IPS DF 19.7 (cell line): ENCODE results near the gene NCKAP5L.
A peak's percentile ranks its signal among the peaks of the same experiment; 100 is the strongest.
"Not testable (repeated sequence)": the region's sequence is repeated elsewhere in the genome, so short reads cannot be mapped to it uniquely, and the experiment has no call there.

Experiments used
- DNase-seq: peaks from one replicate; pipeline ENCODE4 v3.0.0-alpha.2; 2013; ENCODE audit warnings: low read depth, low spot score

Gene NCKAP5L

DNA sequence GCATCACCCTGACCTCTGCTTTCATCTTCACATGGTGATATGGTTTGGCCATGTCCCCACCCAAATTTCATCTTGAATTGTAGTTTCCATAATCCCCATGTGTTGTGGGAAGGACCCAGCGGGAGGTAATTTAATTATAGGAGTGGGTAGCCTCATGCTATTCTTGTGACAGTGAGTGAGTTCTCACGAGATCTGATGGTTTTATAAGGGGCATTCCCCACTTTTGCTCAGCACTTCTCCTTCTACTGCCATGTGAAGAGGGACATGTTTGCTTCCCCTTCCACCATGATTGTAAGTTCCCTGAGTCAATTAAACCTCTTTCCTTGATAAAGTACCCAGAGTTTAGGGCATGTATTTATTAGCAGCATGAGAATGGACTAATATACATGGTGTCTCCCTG lies 48.6 kb downstream of the NCKAP5L start:
- no peak for DNase-seq

DNA sequence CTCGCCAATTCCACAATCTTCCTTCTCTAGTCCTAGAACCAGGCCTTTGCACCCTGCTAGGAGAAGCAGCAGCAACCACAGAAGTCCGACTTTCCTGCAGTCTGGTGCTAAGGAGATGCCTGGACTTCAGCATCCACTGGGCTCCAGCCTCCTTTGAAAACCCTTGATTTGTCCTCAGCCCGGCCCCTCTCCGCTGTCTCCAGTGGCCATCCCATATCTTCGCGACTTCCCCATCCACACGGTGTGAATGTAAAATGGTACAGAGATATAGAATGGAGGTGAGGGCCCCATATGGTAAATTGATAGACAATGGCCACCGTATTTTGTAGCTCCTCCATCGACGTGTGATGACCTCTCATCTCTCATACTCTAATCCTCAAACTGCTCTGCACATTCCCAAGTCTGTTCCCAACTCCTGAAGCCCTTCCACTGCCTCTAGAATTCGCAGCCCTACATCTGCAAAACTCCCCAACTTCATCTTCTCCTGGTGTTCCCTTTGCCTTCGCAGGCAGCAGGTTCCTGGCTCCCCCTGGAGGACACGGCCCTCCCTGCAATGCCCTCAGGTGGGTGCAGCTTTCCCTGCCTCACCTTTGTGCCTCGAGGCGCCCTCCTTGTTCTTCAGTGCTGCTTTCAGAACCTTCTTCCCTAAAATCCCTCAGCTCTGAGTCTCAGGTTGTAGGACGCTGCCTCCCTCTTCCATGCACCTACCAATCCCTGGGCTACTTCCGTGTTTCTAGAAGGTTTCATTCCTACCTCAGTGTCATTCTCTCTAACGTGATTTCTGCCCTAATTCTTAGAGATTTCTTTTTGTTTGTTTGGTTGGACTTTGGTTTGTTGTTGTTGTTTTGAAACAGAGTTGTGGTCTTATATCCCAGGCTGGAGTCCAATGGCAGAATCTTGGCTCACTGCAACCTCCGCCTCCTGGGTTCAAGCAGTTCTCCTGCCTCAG lies 50.1 kb downstream of the NCKAP5L start:
- DNase-seq: peak; percentile 48

DNA sequence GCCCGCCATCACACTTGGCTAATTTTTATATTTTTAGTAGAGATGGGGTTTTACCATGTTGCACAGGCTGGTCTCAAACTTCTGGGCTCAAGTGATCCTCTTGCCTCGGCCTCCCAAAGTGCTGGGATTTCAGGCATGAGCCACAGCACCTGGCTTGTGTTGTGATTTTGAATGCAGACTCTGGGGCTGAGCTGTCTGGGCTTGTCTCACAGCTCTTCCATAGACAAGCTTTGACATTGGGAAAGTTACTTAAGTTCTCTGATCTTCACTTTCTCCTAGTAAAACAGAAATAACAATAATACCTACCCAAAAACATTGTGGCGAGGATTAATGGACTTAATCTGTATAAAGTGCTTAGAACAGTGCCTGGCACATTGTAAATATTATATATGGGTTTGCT lies 50.9 kb downstream of the NCKAP5L start:
- no peak for DNase-seq

DNA sequence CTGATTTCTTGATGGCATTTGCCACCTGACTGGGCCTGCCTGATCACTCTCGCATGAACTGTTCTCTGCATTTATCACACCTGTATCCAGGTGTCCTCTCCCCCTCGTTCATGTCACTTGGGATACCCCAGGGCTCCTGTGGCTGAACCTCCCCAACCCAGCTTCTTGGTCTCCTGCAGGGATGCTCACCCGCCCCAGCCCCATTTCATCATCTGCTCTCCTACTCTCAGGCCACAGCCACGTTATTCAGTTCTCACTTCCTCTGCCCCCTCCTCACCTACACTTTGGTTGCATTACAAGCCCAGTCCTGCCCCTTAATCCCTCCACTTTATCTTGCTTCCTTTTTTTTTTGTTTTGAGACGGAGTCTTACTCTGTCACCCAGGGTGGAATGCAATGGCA lies 51.4 kb downstream of the NCKAP5L start:
- DNase-seq: no peak

DNA sequence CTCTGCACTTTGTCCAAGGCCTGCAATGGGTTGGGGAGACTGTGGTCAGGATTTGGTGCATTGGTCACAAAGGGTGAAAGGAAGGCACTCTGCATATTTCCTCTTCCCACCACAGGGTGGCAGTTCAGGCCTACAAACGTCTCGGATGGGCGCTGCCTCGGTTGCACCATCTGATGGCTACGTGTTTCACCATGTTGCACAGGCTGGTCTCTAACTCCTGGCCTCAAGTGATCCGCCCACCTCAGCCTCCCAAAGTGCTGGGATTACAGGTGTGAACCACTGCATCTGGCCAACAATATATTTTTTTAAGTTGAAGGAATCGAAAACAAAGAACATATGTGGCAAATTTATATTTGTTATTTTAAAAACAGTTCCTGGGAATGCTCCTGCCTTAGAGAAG lies 51.8 kb downstream of the NCKAP5L start:
- DNase-seq: peak; percentile 35

DNA sequence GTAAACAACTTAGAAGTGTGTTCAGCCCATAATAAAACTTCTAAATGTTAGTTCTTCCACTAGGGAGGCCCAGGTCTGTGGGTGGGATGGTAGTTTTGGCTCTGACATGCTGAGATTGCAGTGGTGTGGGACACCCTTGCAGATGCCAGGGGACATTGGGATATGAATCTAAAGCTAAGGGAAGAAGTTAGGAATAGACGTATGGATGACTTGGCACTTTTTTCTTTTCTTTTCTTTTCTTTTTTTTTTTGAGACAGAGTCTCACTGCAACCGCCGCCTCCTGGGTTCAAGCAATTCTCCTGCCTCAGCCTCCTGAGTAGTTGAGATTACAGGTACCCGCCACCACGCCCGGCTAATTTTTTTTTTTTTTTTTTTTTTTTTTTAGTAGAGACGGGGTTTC lies 55.1 kb downstream of the NCKAP5L start:
- not testable (repeated sequence) for DNase-seq

DNA sequence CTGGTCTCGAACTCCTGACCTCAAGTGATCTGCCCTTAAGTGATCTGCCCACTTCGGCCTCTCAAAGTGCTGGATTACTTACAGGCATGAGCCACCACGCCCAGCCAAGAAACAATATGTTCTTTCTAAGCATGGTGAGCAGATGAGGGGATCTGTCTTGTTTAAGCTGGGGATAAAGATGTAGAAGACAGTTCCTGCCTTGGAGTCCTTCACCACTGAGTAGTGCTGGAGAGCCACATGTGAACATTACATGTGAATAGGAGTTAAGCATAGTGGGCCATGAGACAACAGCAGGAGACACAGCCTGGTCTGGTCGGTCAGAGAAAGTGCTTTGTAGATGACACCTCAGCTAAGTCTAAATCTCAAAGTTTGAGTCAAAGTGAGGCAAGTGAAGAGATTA lies 60.9 kb downstream of the NCKAP5L start:
- DNase-seq: no peak

DNA sequence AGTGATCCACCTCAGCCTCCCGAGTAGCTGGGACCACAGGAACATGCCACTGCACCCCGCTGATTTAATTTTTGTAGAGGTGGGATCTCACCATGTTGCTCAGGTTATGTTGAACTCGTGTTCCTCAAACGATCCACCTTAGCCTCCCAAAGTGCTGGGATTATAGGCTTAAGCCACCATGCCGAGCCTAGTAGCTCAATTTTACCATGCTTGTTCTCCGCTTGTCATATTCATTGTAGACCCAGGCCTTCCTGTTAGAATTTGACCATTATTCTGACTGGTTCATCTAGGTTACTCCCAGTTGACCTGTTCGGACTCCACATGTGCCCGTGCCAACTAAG lies 62.1 kb downstream of the NCKAP5L start:
- no peak for DNase-seq

DNA sequence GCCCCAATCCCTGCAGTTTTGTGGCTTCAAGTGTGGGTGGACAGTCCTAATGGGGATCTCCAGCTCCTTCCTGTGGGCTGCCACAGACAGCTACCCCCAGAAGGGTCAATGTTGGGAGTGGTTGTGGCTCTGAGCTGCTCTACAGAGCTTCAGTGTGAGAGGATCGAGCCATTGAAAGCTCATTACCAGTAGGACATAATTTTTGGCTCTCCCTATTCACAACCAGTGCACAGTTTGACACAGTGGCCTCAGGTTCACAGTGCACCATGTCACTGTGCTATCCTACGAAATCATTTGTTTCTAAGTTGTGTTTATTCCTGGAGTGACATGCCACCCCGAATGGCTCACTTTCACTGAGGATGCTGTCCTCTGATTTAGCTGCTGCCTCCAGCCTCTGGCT lies 64.1 kb downstream of the NCKAP5L start:
- DNase-seq: no peak

DNA sequence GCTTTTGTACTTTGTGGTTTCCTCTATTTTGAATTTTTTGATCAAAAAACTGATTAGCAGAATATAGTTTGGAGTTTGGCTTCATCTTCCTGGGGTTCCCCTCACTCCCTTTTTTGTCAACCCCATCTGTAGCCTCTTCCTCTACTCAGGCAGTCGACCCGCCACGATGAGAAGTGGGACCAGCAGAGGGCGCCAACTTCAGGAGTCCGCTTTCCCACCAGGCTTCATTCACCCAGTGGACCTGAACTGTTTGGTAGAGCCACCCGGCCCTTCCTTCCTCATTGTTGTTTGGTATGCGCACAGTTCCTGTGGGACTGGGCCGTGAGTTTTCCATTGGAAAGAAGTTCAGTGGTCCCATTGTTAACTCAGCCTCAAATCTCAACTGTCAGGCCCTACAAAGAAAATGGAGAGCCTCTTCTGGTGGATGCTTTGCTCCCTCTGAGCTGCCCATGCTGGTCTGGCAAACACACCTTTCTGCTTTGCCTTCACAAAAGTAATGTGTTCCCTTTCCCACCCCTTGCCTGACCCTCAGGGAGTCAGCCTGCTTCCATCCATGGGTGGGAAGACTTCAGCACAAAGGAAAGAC lies 65.1 kb downstream of the NCKAP5L start:
- DNase-seq: no peak

DNA sequence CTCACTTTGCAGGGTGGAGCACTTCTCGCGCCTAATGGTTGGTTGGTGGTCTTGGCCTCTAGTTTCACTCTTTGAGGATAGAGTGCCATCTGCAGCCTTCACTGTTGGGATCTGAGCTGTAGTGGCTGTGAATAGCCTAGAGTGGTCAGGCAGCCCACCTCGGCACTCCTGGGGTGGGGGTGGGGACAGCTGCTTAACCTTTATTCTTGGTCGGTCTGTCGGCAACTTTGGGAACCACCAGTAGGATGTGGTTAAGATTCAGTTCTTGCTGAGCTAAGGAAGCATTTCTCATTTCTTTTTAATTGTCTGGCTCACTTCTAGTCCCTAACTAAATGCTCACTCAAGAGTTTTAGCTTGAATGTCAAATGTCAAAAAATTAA lies 65.8 kb downstream of the NCKAP5L start:
- DNase-seq: no peak

DNA sequence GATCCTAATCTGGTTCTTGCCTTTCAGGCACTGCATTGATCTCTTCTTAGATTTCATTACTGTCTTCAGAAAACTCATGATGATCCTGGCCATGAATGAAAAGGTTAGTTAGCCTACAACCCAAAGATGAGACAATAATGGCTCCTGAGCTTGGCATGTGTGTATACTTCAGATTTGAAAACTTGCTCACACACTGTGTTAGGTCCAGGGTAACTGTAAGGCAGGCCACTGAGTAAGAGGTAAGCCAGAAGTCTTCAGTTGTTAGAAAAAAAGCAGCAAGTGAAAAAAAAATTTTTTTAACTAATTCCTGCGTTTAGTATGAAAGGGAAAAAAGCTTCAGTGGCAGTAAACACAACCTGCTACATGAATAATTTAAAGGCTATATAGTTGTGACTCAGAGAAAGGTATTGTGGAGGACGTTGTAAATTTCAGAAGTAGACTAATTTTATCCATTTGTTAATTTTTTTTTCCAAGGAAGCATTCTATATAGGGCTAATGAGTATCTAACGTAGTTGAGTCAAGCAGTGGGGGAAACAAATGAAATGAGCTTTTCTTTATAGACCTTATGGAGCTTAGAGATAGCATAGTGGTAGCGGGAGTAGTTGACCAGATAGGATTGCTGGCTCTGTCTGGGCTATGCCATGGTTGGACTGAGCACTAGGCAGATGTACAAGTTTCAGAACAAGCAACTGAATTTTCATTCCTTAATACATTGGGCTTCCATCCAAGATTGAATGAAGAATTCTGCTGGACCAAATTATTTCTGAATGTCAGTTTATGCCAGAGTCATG lies 66.3 kb downstream of the NCKAP5L start:
- DNase-seq: no peak

DNA sequence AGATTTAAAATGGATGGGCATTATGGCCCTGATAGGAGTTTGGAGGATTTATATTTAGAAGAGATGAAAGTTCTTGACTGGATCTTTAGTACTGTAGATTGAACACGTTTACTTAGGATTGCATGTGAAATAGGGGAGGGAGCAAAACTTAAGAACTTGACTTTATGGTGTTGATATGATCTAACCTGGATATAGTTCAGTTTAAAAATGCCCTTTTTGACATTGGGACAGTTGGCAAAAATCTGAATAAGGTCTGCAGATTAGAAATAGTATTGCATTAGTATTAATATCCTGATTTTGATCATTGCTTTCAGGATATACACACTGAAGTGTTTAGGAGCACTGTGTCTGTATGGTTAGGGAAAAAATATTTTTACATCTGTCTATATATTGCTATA lies 77.2 kb downstream of the NCKAP5L start:
- no peak for DNase-seq

DNA sequence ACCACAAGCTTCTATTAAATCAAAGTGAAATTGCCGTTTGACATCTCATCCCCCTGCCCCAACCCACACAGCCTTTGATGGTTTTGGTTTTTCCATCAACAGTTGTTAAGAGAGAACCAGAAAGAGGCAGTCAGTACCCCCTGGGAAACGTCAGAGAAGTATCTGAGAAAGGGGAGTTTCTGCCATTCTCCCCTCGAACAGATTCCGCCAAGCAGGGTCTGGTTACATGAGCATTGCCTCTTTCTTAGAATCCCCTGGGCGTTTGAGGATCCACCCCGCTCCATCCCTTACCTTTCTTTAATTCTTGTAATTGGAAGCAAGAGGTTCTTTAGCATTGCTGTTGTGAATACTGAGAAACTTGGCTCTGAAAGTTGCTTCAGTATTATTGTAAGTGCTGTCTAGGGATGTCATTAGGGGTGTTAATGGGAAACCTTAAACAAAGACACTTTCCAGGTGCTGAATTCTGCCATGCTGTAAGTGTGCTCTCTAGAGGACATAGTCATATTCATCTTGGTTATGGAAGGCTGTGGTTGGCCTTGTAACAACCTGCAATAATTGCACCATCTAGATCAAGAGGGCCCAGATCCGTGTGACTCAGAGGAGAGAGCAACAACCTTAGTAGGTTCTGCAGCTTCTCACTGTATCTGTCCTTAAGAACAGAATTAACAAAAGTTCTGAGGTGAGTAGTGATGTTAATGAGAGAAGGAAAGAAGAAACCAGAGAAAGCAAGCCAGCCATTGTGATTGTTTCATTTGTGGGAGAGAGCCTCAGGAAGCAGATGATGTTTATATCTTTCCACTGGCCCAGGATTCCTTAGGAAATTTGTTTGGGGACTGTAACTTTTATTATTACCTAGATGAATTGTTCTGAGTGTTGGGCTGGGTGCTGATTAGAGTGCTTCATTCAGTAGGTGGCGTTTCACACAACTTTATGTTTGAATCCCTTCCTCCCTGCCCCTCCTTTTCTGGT lies 77.9 kb downstream of the NCKAP5L start:
- no peak for DNase-seq

DNA sequence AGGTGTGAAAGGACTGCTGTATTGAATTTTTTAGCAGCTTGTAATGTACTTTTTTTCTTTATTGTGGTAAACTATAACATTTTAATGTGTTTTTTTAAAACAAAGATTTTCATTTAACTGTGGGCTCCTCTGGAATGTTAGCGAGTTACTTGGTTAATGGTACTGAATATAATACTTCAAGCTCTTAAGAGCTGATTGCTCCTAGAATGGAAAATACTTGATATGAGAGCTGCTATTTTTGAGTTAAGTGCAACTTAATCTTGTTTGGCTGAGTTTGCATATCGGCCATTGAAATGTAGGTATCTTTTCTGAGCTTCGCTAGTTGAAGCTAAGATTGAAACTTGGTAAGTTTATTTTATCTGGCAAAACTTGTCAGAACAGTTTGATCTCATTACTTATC lies 79.4 kb downstream of the NCKAP5L start:
- DNase-seq: no peak

DNA sequence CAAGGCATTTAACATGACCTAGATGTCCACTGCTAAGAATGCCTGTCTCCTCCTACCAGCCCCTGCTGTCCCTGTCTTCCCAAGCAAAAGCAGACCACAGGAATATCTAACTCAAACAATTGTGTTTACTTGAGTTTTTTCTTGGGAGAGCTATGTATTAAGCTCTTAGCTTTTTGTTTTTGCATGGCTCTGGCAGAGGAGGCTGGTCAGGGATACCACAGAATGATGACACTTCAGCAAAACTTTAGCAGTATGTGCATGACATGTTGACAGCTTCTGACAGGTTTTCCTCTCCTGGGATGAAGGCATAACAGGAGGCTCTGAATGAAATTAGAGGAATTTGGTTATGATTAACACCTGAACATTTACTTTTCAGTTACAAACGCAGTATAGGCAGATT lies 79.9 kb downstream of the NCKAP5L start:
- DNase-seq: no peak

DNA sequence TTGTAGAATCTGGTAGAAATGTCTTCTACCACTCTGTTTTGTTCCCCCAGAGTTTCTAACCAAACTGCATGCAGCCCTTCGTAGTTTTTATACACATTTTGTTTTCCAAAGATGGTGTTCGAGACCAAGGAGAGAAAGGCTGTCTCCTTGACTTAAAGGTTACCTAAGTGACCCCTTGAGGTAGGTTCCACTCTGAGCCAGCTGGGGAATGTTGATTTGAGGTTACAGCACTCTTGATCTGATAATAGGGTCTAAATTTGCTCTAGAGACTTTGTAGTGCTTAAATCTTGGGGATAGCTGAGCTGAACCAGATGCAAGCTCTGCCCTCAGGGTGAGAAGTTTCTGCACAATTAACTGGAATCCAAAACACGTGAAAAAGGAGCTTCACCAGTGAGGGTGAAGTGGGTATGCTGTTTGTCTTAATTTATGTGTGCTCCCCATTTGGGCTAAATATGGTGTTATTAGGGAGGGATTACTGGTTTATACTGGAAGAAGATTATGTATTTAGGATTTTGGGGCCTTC lies 83.8 kb downstream of the NCKAP5L start:
- no peak for DNase-seq

DNA sequence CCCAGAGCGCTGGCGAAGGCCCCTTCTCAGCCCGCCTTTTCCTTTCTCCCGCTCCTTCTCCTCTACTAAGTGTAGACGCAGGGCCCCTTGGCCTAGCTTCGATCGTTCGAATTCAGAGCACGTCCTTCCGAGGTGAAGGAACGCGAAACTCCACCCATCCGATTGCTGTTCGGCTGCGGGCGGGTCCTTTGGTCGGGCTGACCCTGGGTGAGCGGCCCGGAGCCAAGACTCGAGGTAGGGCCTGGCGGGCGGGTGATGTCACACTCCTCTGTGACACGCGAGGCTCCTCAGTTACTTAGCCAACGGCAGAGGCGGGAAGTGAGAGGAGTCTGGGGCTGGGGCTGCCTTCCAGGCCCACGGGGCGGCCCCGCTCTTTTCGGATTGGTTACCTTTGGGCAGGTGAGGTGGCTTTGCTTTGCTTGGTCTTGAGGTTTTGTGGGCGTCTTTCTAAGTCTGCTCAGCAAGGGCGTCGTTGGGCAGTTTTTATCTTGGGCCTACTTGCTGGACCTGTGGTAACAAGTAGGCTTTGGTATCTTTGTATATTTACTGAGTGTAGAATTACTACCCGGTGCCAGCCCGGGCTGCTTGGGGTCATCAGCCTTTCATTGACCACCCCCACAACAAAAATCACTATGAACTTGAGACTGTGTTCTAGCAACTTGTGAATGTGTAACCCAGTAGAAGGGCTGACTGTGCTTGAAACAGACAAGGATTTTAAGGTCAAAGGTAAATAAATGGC lies 86.2 kb downstream of the NCKAP5L start:
- DNase-seq: peak; percentile 12
